ENCODE data around the gene CYP3A7.
"Not testable (repeated sequence)": the region's sequence is repeated elsewhere in the genome, so short reads cannot be mapped to it uniquely, and the experiment has no call there.

The CYP3A7 gene

DNA sequence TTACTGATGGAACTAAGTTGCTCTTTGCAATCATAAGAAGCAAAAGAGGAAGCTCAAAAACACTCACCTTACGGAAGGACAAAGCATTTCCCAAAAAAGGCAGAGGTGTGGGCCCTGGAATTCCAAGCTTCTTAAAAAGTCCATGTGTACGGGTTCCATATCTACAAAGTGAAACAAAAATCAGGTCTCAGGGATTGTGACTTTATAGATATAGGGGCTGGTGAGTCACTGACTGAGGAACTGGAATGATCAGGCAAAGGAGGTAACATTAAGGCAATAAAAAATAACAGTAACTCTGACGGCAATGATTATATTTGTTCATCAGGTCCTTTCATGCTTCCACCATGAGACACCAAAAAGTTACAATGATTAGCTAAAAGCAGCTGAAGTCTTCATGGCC, 4.0 kb downstream of the CYP3A7 start:
- TF ChIP-seq, protein P1, sequence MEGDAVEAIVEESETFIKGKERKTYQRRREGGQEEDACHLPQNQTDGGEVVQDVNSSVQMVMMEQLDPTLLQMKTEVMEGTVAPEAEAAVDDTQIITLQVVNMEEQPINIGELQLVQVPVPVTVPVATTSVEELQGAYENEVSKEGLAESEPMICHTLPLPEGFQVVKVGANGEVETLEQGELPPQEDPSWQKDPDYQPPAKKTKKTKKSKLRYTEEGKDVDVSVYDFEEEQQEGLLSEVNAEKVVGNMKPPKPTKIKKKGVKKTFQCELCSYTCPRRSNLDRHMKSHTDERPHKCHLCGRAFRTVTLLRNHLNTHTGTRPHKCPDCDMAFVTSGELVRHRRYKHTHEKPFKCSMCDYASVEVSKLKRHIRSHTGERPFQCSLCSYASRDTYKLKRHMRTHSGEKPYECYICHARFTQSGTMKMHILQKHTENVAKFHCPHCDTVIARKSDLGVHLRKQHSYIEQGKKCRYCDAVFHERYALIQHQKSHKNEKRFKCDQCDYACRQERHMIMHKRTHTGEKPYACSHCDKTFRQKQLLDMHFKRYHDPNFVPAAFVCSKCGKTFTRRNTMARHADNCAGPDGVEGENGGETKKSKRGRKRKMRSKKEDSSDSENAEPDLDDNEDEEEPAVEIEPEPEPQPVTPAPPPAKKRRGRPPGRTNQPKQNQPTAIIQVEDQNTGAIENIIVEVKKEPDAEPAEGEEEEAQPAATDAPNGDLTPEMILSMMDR (IDR thresholded peaks at IDR 0.05; ENCODE audit: borderline replicate concordance, insufficient read depth, low read depth, low read length): no peak
- no peak overlapping the region for H3K4me3 ChIP-seq (ENCODE audit: low read depth, low read length)

DNA sequence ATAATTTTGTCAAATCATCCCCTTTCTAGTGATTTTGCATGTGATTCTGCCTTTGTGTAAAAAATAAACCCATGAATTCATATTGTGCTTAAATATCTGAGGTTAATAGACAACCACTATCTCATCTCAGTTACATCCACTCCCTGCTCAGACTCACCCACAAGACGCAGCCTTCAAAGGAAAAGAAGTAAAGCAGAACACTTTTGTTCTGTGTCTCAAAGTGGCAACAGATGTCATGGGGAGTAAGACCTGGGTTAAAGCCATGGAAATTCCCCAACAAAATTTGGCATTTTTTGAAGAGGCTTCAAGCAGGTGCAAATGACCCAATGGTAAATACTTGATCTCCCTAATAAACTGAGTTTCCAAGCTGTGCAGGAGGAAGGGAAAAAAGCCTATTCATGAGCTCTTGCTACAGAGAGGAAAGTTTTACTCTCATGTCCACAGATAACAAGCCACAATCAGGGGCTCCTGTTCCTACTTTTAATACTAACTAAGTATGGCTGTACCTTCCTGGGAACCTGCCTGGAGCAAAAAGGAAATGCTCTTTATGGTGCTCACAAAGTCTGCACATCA, 4.7 kb downstream of the CYP3A7 start:
- TF ChIP-seq, protein P1 (IDR thresholded peaks at IDR 0.05; ENCODE audit: borderline replicate concordance, insufficient read depth, low read depth, low read length): no peak

DNA sequence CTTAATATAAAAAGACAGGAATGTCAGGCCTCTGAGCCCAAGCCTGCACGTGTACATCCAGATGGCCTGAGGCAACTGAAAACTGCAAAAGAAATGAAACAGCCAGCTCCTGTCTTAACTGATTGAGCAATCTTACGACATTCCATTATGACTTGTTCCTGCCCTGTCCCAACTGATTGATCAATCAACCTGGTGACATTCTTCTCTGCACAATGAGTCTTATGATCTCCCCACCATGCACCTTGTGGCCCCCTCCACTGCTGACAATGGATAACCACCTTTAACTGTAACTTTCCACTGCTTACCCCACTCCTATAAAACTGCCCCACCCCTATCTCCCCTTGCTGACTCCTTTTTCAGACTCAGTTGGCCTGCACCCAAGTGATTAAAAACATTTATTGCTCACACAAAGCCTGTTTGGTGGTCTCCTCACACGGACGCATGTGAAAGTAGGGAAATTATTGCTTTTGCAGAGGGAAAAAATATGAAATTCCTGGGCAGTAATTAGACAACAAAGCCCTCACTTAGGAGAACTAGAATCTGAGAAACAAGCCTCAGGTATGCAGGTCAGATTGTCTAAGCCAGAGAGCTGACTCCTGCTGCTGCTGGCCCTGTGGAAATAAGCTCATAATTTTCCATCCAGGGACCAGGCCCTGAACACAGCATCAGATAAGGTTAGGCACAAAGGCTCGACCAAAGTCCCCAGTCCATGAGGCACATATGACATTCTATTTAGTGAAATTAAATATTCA, 5.3 kb downstream of the CYP3A7 start:
- H3K4me3 ChIP-seq (ENCODE audit: low read depth, low read length): no peak overlapping the region
- TF ChIP-seq, protein P1 (IDR thresholded peaks at IDR 0.05; ENCODE audit: borderline replicate concordance, insufficient read depth, low read depth, low read length): no peak

More for the DNA sequence above, 4.7 kb downstream of the CYP3A7 start:
- no peak overlapping the region for H3K4me3 ChIP-seq (ENCODE audit: low read depth, low read length)

DNA sequence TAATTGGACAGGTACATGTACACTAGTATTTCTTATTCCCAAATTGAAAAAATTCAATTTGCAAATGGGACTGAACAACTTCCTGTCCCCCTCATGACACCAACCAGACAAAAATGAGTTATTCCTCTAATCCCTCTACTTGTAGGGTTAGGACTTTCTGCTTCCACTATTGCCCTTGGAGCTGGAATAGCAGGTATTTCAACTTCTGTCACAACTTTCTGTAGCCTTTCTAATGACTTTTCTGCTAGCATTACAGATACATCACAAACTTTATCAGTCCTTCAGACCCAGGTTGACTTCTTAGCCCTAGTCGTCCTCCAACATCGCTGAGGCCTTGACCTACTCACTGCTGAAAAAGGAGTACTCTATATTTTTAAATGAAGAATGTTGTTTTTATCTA, 6.4 kb downstream of the CYP3A7 start:
- no peak overlapping the region for H3K4me3 ChIP-seq (ENCODE audit: low read depth, low read length)
- TF ChIP-seq, protein P1 (IDR thresholded peaks at IDR 0.05; ENCODE audit: borderline replicate concordance, insufficient read depth, low read depth, low read length): no peak

DNA sequence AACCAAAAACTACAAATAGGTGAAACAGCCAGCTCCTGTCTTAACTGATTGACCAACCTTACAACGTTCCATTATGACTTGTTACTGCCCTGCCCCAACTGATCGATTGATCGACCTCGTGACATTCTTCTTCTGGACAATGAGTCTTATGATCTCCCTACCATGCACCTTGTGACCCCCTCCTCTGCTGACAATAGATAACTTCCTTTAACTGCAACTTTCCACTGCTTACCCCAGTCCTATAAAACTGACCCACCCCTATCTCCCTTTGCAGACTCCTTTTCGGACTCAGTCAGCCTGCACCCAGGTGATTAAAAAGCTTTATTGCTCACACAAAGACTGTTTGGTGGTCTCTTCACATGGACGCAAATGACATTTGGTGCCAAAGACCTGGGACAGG, 11.8 kb downstream of the CYP3A7 start:
- H3K4me3 ChIP-seq (ENCODE audit: low read depth, low read length): not testable (repeated sequence)

DNA sequence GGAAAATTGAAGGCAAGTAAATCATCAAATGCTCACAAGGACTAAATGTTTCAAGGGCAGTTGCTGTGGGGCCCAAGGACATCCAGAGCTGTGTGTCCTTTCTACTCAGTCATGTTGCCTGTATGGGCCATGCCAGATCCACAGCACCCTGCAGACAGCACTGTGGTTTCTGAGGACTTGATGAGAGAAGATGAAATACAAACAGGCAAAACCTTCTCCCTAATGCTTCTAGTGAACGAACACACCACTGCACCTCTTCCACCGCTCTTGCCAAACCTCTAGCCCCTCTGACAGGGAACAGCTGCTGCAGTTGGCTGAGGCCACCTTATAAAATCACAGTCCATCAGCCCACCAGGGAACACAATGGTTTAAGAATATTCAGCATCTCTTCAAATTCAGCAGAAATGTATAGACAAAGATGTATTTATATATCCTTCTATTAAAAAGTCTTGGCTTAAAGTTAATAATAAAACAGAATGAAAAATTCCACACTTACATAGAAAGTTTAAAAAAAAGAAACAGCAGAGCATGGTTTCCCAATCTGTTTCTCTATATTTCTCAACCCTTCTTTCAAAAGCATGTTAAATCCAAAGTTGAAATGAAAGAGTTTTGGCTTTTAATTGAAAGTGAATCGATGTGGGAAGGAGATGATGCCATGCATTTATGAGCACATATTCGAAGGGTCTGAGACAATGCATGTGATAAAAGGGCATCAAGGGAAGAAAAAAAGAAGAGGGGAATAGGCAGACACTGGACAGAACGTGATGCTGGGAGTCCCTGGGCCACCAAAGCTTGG, 14.0 kb downstream of the CYP3A7 start:
- TF ChIP-seq, protein P1 (IDR thresholded peaks at IDR 0.05; ENCODE audit: borderline replicate concordance, insufficient read depth, low read depth, low read length): no peak
- no peak overlapping the region for H3K4me3 ChIP-seq (ENCODE audit: low read depth, low read length)

DNA sequence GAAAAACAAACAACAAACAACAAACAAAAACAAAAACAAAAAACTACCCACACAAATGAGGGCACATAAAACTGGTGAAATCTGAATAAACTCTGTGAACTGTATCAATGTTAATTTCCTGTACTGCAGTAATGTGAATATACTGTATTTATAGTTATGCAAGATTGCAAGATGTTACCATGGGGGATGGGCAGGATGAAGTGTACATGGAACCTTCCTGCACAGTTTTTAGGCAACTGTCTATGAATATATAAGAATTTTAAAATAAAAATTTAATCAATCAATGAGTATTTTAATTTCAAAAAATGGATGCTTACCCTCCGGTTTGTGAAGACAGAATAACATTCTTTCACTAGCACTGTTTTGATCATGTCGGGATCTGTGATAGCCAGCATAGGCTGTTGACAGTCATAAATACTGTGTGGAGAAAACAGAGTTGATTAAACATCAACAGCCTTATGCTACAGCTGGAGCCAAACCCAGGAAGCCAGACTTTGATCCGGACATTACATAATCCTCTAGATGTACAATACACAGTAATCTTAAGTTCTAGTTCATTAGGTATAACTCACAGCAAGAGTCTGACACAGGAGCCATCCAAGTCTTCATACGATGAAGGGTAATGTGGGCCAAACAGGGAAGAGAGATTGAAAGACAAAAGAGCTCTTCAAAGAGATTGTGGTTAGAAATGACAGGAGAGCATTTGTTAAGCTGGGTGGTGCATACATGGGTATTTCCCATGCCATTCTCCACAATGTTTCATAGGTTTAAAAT, 14.8 kb downstream of the CYP3A7 start:
- TF ChIP-seq, protein P1 (IDR thresholded peaks at IDR 0.05; ENCODE audit: borderline replicate concordance, insufficient read depth, low read depth, low read length): no peak
- H3K4me3 ChIP-seq (ENCODE audit: low read depth, low read length): no peak overlapping the region
